ENCODE measurements around the gene MINDY3.

The MINDY3 gene

DNA sequence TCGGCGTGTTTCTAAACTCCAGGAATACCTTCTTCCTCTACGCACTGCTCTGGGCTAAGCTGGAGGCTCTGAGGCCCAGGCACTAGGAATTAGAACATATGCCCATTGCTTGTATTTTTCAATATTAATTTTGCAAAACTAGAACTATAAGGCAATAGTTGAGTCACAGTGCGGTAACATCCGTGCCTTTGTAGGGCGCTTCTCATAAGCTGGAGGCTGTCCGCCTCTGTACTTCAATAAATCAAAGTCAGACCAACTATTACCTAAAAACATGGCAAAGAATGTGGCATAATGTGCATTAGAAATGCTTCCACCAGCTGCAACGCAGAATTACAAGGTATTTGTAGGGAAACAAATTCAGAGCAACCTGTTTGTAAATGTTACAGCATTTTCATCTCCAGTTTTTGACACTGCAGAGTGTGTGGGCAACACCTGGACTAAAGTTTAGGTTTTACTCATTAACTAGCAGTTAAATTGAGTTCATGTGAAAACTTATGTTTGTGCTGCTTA, 440 bp upstream of the MINDY3 start:
- H3K27me3 Mint-ChIP-seq (ENCODE audit: low read depth, poor library complexity): peaks cover 37% of the 10 kb centered on the region
- H3K4me1 Mint-ChIP-seq: peaks cover 46% of the 10 kb centered on the region
- H3K36me3 Mint-ChIP-seq (ENCODE audit: low read depth): peaks cover 4% of the 10 kb centered on the region
- peak overlapping the region; percentile 98 for H3K27ac Mint-ChIP-seq
- DNase-seq: no peak
- peak overlapping the region; percentile 96 for H3K4me3 Mint-ChIP-seq
- TF ChIP-seq, protein P1, sequence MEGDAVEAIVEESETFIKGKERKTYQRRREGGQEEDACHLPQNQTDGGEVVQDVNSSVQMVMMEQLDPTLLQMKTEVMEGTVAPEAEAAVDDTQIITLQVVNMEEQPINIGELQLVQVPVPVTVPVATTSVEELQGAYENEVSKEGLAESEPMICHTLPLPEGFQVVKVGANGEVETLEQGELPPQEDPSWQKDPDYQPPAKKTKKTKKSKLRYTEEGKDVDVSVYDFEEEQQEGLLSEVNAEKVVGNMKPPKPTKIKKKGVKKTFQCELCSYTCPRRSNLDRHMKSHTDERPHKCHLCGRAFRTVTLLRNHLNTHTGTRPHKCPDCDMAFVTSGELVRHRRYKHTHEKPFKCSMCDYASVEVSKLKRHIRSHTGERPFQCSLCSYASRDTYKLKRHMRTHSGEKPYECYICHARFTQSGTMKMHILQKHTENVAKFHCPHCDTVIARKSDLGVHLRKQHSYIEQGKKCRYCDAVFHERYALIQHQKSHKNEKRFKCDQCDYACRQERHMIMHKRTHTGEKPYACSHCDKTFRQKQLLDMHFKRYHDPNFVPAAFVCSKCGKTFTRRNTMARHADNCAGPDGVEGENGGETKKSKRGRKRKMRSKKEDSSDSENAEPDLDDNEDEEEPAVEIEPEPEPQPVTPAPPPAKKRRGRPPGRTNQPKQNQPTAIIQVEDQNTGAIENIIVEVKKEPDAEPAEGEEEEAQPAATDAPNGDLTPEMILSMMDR (IDR thresholded peaks at IDR 0.05): no peak
- peaks cover 20% of the 10 kb centered on the region for H3K9me3 Mint-ChIP-seq

DNA sequence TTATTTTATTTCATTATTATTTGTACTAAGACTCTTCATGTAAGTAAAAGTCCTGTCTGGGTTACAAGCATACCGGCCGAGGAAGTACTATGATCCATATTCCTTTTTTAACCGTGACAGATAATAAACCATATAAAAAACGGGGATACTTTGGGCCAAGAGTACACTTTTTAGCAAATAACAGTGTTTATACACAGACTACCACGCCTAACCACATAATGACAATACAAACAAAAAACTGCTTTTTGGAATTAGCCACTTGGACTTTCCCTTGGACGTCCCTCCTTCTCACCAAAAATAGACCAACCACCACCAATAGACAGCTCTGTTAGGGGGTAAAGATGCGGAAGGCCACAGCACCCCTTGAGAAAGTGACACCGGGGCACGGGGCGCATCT, 800 bp downstream of the MINDY3 start:
- Mint-ChIP-seq H3K27ac (no peak overlapping the region), H3K4me3 (peak overlapping the region; percentile 96), H3K27me3 (ENCODE audit: low read depth, poor library complexity) (peaks cover 25% of the 10 kb centered on the region), H3K9me3 (peaks cover 20% of the 10 kb centered on the region), H3K36me3 (ENCODE audit: low read depth) (peaks cover 15% of the 10 kb centered on the region), H3K4me1 (peaks cover 46% of the 10 kb centered on the region)
- TF ChIP-seq, protein P1 (IDR thresholded peaks at IDR 0.05): no peak
- DNase-seq: no peak

DNA sequence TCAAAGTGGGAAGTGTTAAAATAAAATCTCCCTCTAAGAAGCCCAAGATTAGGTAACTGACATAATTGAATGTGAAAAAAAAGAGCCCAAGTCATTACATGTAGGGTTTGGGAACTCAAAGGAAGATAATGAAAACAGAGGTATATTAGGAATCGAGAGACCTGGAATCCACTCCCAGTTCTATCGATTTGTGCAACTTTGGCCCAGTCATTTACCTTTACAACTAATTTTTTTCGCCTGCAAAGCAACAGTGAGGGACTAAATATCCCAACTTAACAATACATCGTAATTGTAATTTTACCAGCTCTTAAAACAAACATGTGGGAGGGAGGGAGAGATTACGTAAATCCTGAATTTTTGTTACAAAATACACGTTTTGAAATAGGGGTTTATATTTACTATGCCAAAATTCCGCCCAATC, 1.4 kb downstream of the MINDY3 start:
- peaks cover 18% of the 10 kb centered on the region for H3K27me3 Mint-ChIP-seq (ENCODE audit: low read depth, poor library complexity)
- H3K9me3 Mint-ChIP-seq: peaks cover 20% of the 10 kb centered on the region
- H3K27ac Mint-ChIP-seq: no peak overlapping the region
- peak overlapping the region; percentile 96 for H3K4me3 Mint-ChIP-seq
- no peak for DNase-seq
- H3K36me3 Mint-ChIP-seq (ENCODE audit: low read depth): peaks cover 22% of the 10 kb centered on the region
- H3K4me1 Mint-ChIP-seq: peaks cover 46% of the 10 kb centered on the region
- TF ChIP-seq, protein P1 (IDR thresholded peaks at IDR 0.05): no peak

DNA sequence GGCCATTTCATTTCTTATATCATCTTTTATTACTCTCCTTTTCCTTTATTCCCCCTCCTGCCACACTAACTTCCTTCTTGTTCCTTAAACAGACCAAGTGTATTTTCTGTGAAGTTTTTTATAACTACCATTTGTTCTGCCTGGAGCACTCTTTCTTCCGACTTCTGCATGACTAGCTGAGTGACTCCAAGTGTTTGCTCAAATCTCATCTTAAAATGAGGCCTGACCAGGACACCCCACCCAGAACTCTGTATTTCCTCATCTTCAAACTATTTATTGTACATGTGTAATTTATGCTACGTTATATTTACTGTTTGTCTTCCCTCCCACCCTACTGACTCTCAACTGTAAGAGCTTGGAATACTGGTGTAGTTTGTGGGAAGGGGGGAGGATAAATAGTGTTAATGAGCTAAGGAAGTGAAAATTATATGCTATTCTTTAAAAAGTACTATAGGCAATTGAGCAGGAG, 3.2 kb downstream of the MINDY3 start:
- peak overlapping the region; percentile 5 for H3K27ac Mint-ChIP-seq
- peaks cover 46% of the 10 kb centered on the region for H3K4me1 Mint-ChIP-seq
- no peak for DNase-seq
- H3K27me3 Mint-ChIP-seq (ENCODE audit: low read depth, poor library complexity): peaks cover 4% of the 10 kb centered on the region
- peaks cover 23% of the 10 kb centered on the region for H3K9me3 Mint-ChIP-seq
- H3K4me3 Mint-ChIP-seq: peak overlapping the region; percentile 44
- TF ChIP-seq, protein P1 (IDR thresholded peaks at IDR 0.05): no peak
- peaks cover 37% of the 10 kb centered on the region for H3K36me3 Mint-ChIP-seq (ENCODE audit: low read depth)

DNA sequence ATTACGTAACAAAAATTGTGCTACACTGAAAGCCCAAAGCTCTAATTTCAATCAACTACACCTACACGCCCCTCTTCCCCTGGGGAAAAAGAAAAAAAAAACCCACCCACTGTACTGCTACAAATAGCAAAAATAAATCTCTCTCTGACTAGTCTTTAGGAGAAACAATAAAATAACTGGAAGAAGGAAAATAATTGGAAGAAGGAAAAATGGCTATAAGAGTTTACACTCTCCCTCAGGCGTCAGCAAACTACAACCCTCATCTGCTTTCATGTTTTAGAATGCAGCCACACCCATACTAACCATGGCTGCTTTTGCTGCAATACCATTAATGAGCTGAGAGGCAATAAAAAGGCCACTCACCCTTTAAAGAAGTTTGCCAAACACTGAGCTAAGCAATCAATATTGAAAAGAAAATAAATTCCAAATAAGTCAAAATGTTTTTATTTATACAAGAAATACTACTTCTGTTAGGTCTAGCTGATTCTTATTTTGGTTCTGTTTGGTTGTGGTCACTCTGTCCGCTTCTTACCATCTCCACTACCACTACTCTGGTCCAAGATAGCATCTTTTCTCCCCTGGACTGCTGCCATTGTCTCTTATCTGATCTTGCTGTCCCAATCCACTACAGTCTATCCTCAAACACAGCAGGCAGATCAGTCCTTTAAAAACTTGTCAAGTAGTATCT, 3.8 kb downstream of the MINDY3 start:
- peaks cover 39% of the 10 kb centered on the region for H3K36me3 Mint-ChIP-seq (ENCODE audit: low read depth)
- peak overlapping the region; percentile 5 for H3K4me3 Mint-ChIP-seq
- no peak overlapping the region for H3K27ac Mint-ChIP-seq
- peaks cover 25% of the 10 kb centered on the region for H3K9me3 Mint-ChIP-seq
- TF ChIP-seq, protein P1 (IDR thresholded peaks at IDR 0.05): no peak
- H3K27me3 Mint-ChIP-seq (ENCODE audit: low read depth, poor library complexity): no peaks in the 10 kb centered on the region
- no peak for DNase-seq
- H3K4me1 Mint-ChIP-seq: peaks cover 46% of the 10 kb centered on the region

DNA sequence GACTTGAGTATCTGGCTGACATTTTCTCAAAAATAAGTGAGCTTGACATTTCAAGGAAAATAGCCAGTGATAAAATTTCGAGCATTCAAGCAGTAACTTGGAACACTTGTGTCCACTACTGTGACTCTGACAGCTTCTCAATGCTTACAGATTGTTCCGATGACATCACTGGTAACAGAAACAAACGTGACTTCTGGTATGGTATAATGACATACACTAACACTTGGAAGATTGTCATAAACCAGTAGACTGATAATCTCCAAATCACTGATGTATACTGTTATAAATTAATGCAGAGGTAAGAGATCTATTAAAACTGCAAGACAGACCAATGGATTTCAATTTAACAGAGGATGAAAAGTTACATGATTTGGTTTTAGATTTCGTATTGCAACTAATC, 6.5 kb downstream of the MINDY3 start:
- no peak for DNase-seq
- peaks cover 41% of the 10 kb centered on the region for H3K9me3 Mint-ChIP-seq
- H3K36me3 Mint-ChIP-seq (ENCODE audit: low read depth): peaks cover 66% of the 10 kb centered on the region
- peaks cover 28% of the 10 kb centered on the region for H3K4me1 Mint-ChIP-seq
- H3K27ac Mint-ChIP-seq: no peak overlapping the region
- no peak overlapping the region for H3K4me3 Mint-ChIP-seq
- TF ChIP-seq, protein P1 (IDR thresholded peaks at IDR 0.05): no peak
- H3K27me3 Mint-ChIP-seq (ENCODE audit: low read depth, poor library complexity): no peaks in the 10 kb centered on the region

Measured in nephron progenitor cell (in vitro differentiated cells).